Ascending aorta (tissue), 2 donors: ENCODE results near the gene PDE1C. TPM values are rescaled to one million over a fixed set of nuclear protein-coding genes. Genes with fewer than 3 reads are reported as not detected.

Experiments
- DNase-seq, 2 donors: peaks; one replicate each; pipeline ENCODE4 v3.0.0-alpha.2; 2019; ENCODE audit warnings: low spot score in 2 of 2
- H3K27ac ChIP-seq, 2 donors: fragments of 200-600 bp; sonication (generic); one replicate each; pipeline ENCODE4 v1.5.1; 2016 to 2017; ENCODE audit warnings: mild to moderate bottlenecking in 1 of 2
- H3K27me3 ChIP-seq: fragments of 200-600 bp; sonication (generic); one replicate; pipeline ENCODE4 v1.5.1; 2017
- H3K36me3 ChIP-seq, 2 donors: fragments of 200-600 bp; sonication (generic); one replicate each; pipeline ENCODE4 v1.5.1; 2016
- H3K4me1 ChIP-seq, 2 donors: fragments of 200-600 bp; sonication (generic); one replicate each; pipeline ENCODE4 v1.5.1; 2016 to 2017; ENCODE audit warnings: mild to moderate bottlenecking in 1 of 2
- H3K4me3 ChIP-seq, 2 donors: fragments of 200-600 bp; sonication (generic); one replicate each; pipeline ENCODE4 v1.5.1; 2016 to 2017; ENCODE audit warnings: mild to moderate bottlenecking in 1 of 2
- H3K9me3 ChIP-seq, 2 donors: fragments of 200-600 bp; sonication (generic); one replicate each; pipeline ENCODE4 v1.5.1; 2016
- CTCF ChIP-seq, 3 experiments: fragments of 200-600 bp in 2 of 3; fragments of 450-650 bp in 1 of 3; sonication (generic) in 2 of 3; IDR thresholded peaks; one replicate each; pipeline ENCODE4 v1.5.1; 2016 to 2019; ENCODE audit warnings: antibody characterized with exemption in 3 of 3, mild to moderate bottlenecking in 1 of 3, moderate library complexity in 1 of 3
- intact Hi-C: fragments of 100-400 bp; cut with DNase I; formaldehyde crosslinking; loops from one replicate; pipeline ENCODE4 v1.15.1; 2023
- total RNA-seq: library from RNA; depleted of rRNA; stranded (reverse); fragments of >200 nt; gene quantifications from one replicate; pipeline ENCODE4 v1.1.0, GENCODE V29; 2016

The PDE1C gene
- total RNA-seq, 1 donor from 2014 or later, result 1.4 TPM

- DNase-seq, result no peak
- Histone ChIP-seq H3K27ac (no peak overlapping the region), H3K36me3 (no peaks in the 10 kb centered on the region), H3K4me1 (no peaks in the 10 kb centered on the region), H3K27me3 (no peaks in the 10 kb centered on the region), H3K9me3 (no peaks in the 10 kb centered on the region), H3K4me3 (no peak overlapping the region)
- no peak for TF ChIP-seq CTCF (IDR thresholded peaks at IDR 0.05)
- intact Hi-C loops, result no loop called here
Observed at GRCh38 chr7:31858055-31858454, 212.2 kb downstream of the PDE1C start.

- no peak for TF ChIP-seq CTCF (IDR thresholded peaks at IDR 0.05)
- Histone ChIP-seq H3K27me3 (no peaks in the 10 kb centered on the region), H3K27ac (no peak overlapping the region), H3K4me1 (no peaks in the 10 kb centered on the region), H3K9me3 (no peaks in the 10 kb centered on the region), H3K36me3 (no peaks in the 10 kb centered on the region), H3K4me3 (no peak overlapping the region)
- DNase-seq, result no peak
- intact Hi-C loops, result no loop called here
Observed at GRCh38 chr7:31857172-31857571, 213.0 kb downstream of the PDE1C start.

- TF ChIP-seq CTCF (IDR thresholded peaks at IDR 0.05), result no peak
Observed at GRCh38 chr7:31856337-31856736, 213.9 kb downstream of the PDE1C start.

GRCh38 chr7:31855530-31855929 lies 214.7 kb downstream of the PDE1C start:
- H3K36me3 ChIP-seq, result no peaks in the 10 kb centered on the region
- intact Hi-C loops, result no loop called here
- no peak overlapping the region for H3K27ac ChIP-seq
- no peaks in the 10 kb centered on the region for H3K9me3 ChIP-seq
- no peaks in the 10 kb centered on the region for H3K4me1 ChIP-seq
- no peak for DNase-seq
- no peaks in the 10 kb centered on the region for H3K27me3 ChIP-seq
- no peak overlapping the region for H3K4me3 ChIP-seq
- no peak for TF ChIP-seq CTCF (IDR thresholded peaks at IDR 0.05)

More at GRCh38 chr7:31856337-31856736, 213.9 kb downstream of the PDE1C start:
- Histone ChIP-seq H3K4me3 (no peak overlapping the region), H3K4me1 (no peaks in the 10 kb centered on the region), H3K27ac (no peak overlapping the region), H3K27me3 (no peaks in the 10 kb centered on the region), H3K36me3 (no peaks in the 10 kb centered on the region), H3K9me3 (no peaks in the 10 kb centered on the region)
- no peak for DNase-seq
- intact Hi-C loops, result no loop called here

- H3K27me3 ChIP-seq, result no peaks in the 10 kb centered on the region
- no peak for DNase-seq
- H3K36me3 ChIP-seq, result no peaks in the 10 kb centered on the region
- H3K4me1 ChIP-seq, result no peaks in the 10 kb centered on the region
- no peak for TF ChIP-seq CTCF (IDR thresholded peaks at IDR 0.05)
- H3K4me3 ChIP-seq, result no peak overlapping the region
- no peaks in the 10 kb centered on the region for H3K9me3 ChIP-seq
- no peak overlapping the region for H3K27ac ChIP-seq
- intact Hi-C loops, result no loop called here
Observed at GRCh38 chr7:31853380-31853779, 216.8 kb downstream of the PDE1C start.

GRCh38 chr7:31852462-31852861 lies 217.7 kb downstream of the PDE1C start:
- no peak for DNase-seq
- H3K36me3 ChIP-seq, result no peaks in the 10 kb centered on the region
- no peaks in the 10 kb centered on the region for H3K27me3 ChIP-seq
- H3K9me3 ChIP-seq, result no peaks in the 10 kb centered on the region
- no peak overlapping the region for H3K27ac ChIP-seq
- no peak overlapping the region for H3K4me3 ChIP-seq
- intact Hi-C loops, result no loop called here
- no peak for TF ChIP-seq CTCF (IDR thresholded peaks at IDR 0.05)
- no peaks in the 10 kb centered on the region for H3K4me1 ChIP-seq
